KBM-7 (cell line): ENCODE measurements around the gene ZNF627.

ENCODE experiments used
- DNase-seq: peaks from one replicate; pipeline ENCODE4 v3.0.0-alpha.2; 2015
- in situ Hi-C: fragments of 300-500 bp; cut with MboI; formaldehyde crosslinking; loops from 2 replicates; pipeline ENCODE4 v1.14.3; 2020; ENCODE audit warnings: low sequenced_read_pairs, low pct_unique_long_range_greater_than_20kb, mixed read lengths

Gene ZNF627

DNA sequence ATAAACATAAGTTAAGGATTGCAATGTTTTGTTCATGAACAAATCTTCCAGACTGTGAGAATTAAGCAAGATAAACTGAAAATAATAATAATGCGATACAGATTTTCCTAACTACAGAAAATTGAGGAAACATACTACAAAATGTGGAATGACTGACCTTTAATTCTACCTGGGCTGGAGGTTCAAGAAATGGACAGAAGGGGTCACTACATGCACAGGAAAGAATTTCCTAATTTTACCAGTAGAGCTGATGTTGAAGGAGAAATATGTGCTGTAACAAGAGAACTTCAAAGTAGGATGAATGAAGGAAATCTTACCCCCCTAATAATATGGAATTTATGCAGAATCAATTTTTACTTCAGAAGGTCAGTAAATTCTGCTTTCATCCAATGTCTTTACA, 62.3 kb downstream of the ZNF627 start:
- in situ Hi-C loops, result no loop called here
- DNase-seq, result peak; percentile 16

DNA sequence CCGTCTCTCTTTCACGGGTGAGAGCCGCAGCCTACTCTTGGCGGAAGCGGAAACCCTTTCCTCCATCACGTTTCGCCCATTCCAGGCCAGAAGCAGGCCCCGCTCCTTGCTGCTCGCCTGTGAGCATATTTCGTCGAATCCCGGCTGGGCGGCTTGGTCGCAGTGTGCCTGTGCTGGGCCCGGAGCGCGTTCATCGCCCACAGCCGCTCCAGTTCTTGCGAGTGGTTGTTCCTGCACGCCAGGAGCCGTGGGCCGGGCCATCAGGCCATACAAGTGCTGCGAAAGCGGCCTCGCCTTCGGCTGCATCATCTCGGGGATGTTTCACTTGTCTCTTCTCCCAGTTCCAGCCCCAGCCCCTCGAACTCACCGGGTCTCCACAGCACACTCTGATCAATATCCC, 65.0 kb downstream of the ZNF627 start:
- in situ Hi-C loops, result no loop called here
- no peak for DNase-seq

DNA sequence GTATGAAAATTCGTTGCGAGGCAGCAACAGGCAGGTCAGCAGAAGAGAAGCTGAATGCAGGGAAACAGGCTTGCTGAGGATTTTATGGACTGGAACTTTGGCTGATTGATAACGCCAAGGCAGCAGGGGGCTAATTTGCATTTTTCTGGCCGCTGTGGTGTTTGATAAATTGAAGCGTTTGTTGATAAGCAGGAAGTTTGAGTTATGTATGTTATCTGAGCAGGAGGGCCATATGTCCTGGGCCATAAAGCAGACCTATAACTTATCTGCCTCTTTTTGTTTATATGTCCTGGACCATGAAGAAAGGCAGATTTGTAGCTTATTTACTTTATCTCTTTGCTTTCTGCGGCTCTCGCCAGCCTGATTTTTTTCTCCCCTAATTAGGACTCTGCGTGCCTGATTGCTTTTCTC, 65.9 kb downstream of the ZNF627 start:
- in situ Hi-C loops, result no loop called here

More for the DNA sequence above, 65.9 kb downstream of the ZNF627 start:
- no peak for DNase-seq
